ENCODE measurements around the gene KIRREL3. TPM values are rescaled to one million over a fixed set of nuclear protein-coding genes. Genes with fewer than 3 reads are reported as not detected.

KIRREL3 gene
- total RNA-seq, 3 donors from 2014 or later, result 0.32 to 0.33 TPM; not detected in 1

- intact Hi-C loops (cut with DNase I; ENCODE audit: low total_unique reads), result no loop called here
- H3K36me3 ChIP-seq, result no peaks in the 10 kb centered on the region
- TF ChIP-seq POLR2AphosphoS5 (IDR thresholded peaks at IDR 0.05), result no peak
- DNase-seq (ENCODE audit: low spot score in 2 of 2), result no peak
- no peaks in the 10 kb centered on the region for H3K4me1 ChIP-seq
- no peak overlapping the region for H3K4me3 ChIP-seq
- no peak overlapping the region for H3K27ac ChIP-seq
- no peaks in the 10 kb centered on the region for H3K9me3 ChIP-seq
- no peaks in the 10 kb centered on the region for H3K27me3 ChIP-seq
These were observed 338.4 kb downstream of the KIRREL3 start for GRCh38 chr11:126662035-126662790.

- no peak overlapping the region for H3K27ac ChIP-seq
- no peak for TF ChIP-seq CTCF (IDR thresholded peaks at IDR 0.05)
- no peak for TF ChIP-seq POLR2A (IDR thresholded peaks at IDR 0.05)
- TF ChIP-seq POLR2AphosphoS5 (IDR thresholded peaks at IDR 0.05), result no peak
- H3K4me1 ChIP-seq, result no peaks in the 10 kb centered on the region
- H3K9me3 ChIP-seq, result no peaks in the 10 kb centered on the region
- H3K27me3 ChIP-seq, result no peaks in the 10 kb centered on the region
- DNase-seq (ENCODE audit: low spot score in 2 of 2), result no peak
- intact Hi-C loops (cut with DNase I; ENCODE audit: low total_unique reads), result no loop called here
- H3K4me3 ChIP-seq, result no peak overlapping the region
- no peaks in the 10 kb centered on the region for H3K36me3 ChIP-seq
These were observed 339.7 kb downstream of the KIRREL3 start for GRCh38 chr11:126660761-126661425.

GRCh38 chr11:126660321-126660720, 340.2 kb downstream of the KIRREL3 start:
- intact Hi-C loops (cut with DNase I; ENCODE audit: low total_unique reads), result no loop called here
- no peaks in the 10 kb centered on the region for H3K9me3 ChIP-seq
- no peaks in the 10 kb centered on the region for H3K36me3 ChIP-seq
- no peaks in the 10 kb centered on the region for H3K27me3 ChIP-seq
- no peak for DNase-seq (ENCODE audit: low spot score in 2 of 2)
- no peaks in the 10 kb centered on the region for H3K4me1 ChIP-seq
- no peak overlapping the region for H3K27ac ChIP-seq
- no peak for TF ChIP-seq CTCF (IDR thresholded peaks at IDR 0.05)
- no peak for TF ChIP-seq POLR2A (IDR thresholded peaks at IDR 0.05)
- TF ChIP-seq POLR2AphosphoS5 (IDR thresholded peaks at IDR 0.05), result no peak
- H3K4me3 ChIP-seq, result no peak overlapping the region

GRCh38 chr11:126658306-126659056, 342.1 kb downstream of the KIRREL3 start:
- Histone ChIP-seq H3K4me3 (no peak overlapping the region), H3K27me3 (no peaks in the 10 kb centered on the region)
- intact Hi-C loops (cut with DNase I; ENCODE audit: low total_unique reads), result no loop called here

GRCh38 chr11:126655807-126656128, 344.8 kb downstream of the KIRREL3 start:
- Histone ChIP-seq H3K27me3 (no peaks in the 10 kb centered on the region), H3K4me1 (no peaks in the 10 kb centered on the region), H3K9me3 (no peaks in the 10 kb centered on the region), H3K27ac (no peak overlapping the region), H3K36me3 (no peaks in the 10 kb centered on the region), H3K4me3 (no peak overlapping the region)
- TF ChIP-seq POLR2AphosphoS5 (IDR thresholded peaks at IDR 0.05) (no peak), POLR2A (IDR thresholded peaks at IDR 0.05) (no peak), CTCF (IDR thresholded peaks at IDR 0.05) (no peak)
- intact Hi-C loops (cut with DNase I; ENCODE audit: low total_unique reads), result no loop called here
- no peak for DNase-seq (ENCODE audit: low spot score in 2 of 2)

More at GRCh38 chr11:126658306-126659056, 342.1 kb downstream of the KIRREL3 start:
- no peak for TF ChIP-seq POLR2AphosphoS5 (IDR thresholded peaks at IDR 0.05)
- TF ChIP-seq POLR2A (IDR thresholded peaks at IDR 0.05), result no peak
- no peak for TF ChIP-seq CTCF (IDR thresholded peaks at IDR 0.05)
- no peaks in the 10 kb centered on the region for H3K4me1 ChIP-seq
- no peaks in the 10 kb centered on the region for H3K9me3 ChIP-seq
- no peak overlapping the region for H3K27ac ChIP-seq
- no peak for DNase-seq (ENCODE audit: low spot score in 2 of 2)
- H3K36me3 ChIP-seq, result no peaks in the 10 kb centered on the region
